ENCODE data around the gene CREBBP.

CREBBP gene

GRCh38 chr16:3780570-3780969 is 99.9 kb downstream of the CREBBP start:
- H3K36me3 ChIP-seq (ENCODE audit: low read depth): peaks cover 72% of the 10 kb centered on the region
- DNase-seq (ENCODE audit: low spot score): no peak
- TF ChIP-seq CTCF (IDR thresholded peaks at IDR 0.05; ENCODE audit: poor library complexity, severe bottlenecking): no peak

GRCh38 chr16:3776316-3776715 is 104.2 kb downstream of the CREBBP start:
- no peak for TF ChIP-seq CTCF (IDR thresholded peaks at IDR 0.05; ENCODE audit: poor library complexity, severe bottlenecking)
- no peak for ATAC-seq (ENCODE audit: low read depth)
- DNase-seq (ENCODE audit: low spot score): no peak
- Histone ChIP-seq H3K36me3 (ENCODE audit: low read depth) (peaks cover 78% of the 10 kb centered on the region), H3K27me3 (ENCODE audit: insufficient read depth, poor library complexity, severe bottlenecking) (no peaks in the 10 kb centered on the region), H3K9me3 (ENCODE audit: severe bottlenecking) (no peaks in the 10 kb centered on the region), H3K4me1 (ENCODE audit: insufficient read depth, poor library complexity, severe bottlenecking) (peaks cover 13% of the 10 kb centered on the region), H3K27ac (ENCODE audit: poor library complexity, severe bottlenecking) (no peak overlapping the region), H3K4me3 (ENCODE audit: severe bottlenecking) (no peak overlapping the region)

More at GRCh38 chr16:3780570-3780969, 99.9 kb downstream of the CREBBP start:
- Histone ChIP-seq H3K27me3 (ENCODE audit: insufficient read depth, poor library complexity, severe bottlenecking) (no peaks in the 10 kb centered on the region), H3K9me3 (ENCODE audit: severe bottlenecking) (no peaks in the 10 kb centered on the region), H3K27ac (ENCODE audit: poor library complexity, severe bottlenecking) (no peak overlapping the region), H3K4me3 (ENCODE audit: severe bottlenecking) (no peak overlapping the region), H3K4me1 (ENCODE audit: insufficient read depth, poor library complexity, severe bottlenecking) (no peaks in the 10 kb centered on the region)
- ATAC-seq (ENCODE audit: low read depth): peak; percentile 40; the same call in 2 of the 3 replicates

- Histone ChIP-seq H3K4me3 (ENCODE audit: severe bottlenecking) (no peak overlapping the region), H3K4me1 (ENCODE audit: insufficient read depth, poor library complexity, severe bottlenecking) (peaks cover 14% of the 10 kb centered on the region), H3K27me3 (ENCODE audit: insufficient read depth, poor library complexity, severe bottlenecking) (no peaks in the 10 kb centered on the region), H3K27ac (ENCODE audit: poor library complexity, severe bottlenecking) (no peak overlapping the region), H3K9me3 (ENCODE audit: severe bottlenecking) (no peaks in the 10 kb centered on the region), H3K36me3 (ENCODE audit: low read depth) (peaks cover 80% of the 10 kb centered on the region)
- ATAC-seq (ENCODE audit: low read depth) (no peak), DNase-seq (ENCODE audit: low spot score) (no peak)
- TF ChIP-seq CTCF (IDR thresholded peaks at IDR 0.05; ENCODE audit: poor library complexity, severe bottlenecking): no peak
Observed at GRCh38 chr16:3774819-3775218, 105.7 kb downstream of the CREBBP start.

- no peak for TF ChIP-seq CTCF (IDR thresholded peaks at IDR 0.05; ENCODE audit: poor library complexity, severe bottlenecking)
- peaks cover 14% of the 10 kb centered on the region for H3K4me1 ChIP-seq (ENCODE audit: insufficient read depth, poor library complexity, severe bottlenecking)
- DNase-seq (ENCODE audit: low spot score): no peak
- peaks cover 80% of the 10 kb centered on the region for H3K36me3 ChIP-seq (ENCODE audit: low read depth)
- no peaks in the 10 kb centered on the region for H3K9me3 ChIP-seq (ENCODE audit: severe bottlenecking)
- H3K27ac ChIP-seq (ENCODE audit: poor library complexity, severe bottlenecking): no peak overlapping the region
- no peak overlapping the region for H3K4me3 ChIP-seq (ENCODE audit: severe bottlenecking)
- H3K27me3 ChIP-seq (ENCODE audit: insufficient read depth, poor library complexity, severe bottlenecking): no peaks in the 10 kb centered on the region
- ATAC-seq (ENCODE audit: low read depth): no peak
Observed at GRCh38 chr16:3774156-3774767, 106.3 kb downstream of the CREBBP start.

GRCh38 chr16:3773663-3774062 is 106.8 kb downstream of the CREBBP start:
- ATAC-seq (ENCODE audit: low read depth): no peak
- no peaks in the 10 kb centered on the region for H3K27me3 ChIP-seq (ENCODE audit: insufficient read depth, poor library complexity, severe bottlenecking)
- no peak overlapping the region for H3K4me3 ChIP-seq (ENCODE audit: severe bottlenecking)
- H3K36me3 ChIP-seq (ENCODE audit: low read depth): peaks cover 81% of the 10 kb centered on the region
- no peaks in the 10 kb centered on the region for H3K9me3 ChIP-seq (ENCODE audit: severe bottlenecking)
- peaks cover 14% of the 10 kb centered on the region for H3K4me1 ChIP-seq (ENCODE audit: insufficient read depth, poor library complexity, severe bottlenecking)
- H3K27ac ChIP-seq (ENCODE audit: poor library complexity, severe bottlenecking): no peak overlapping the region
- DNase-seq (ENCODE audit: low spot score): no peak
- no peak for TF ChIP-seq CTCF (IDR thresholded peaks at IDR 0.05; ENCODE audit: poor library complexity, severe bottlenecking)

Data from RWPE2 (cell line).